GM19452 (cell line): ENCODE measurements around the gene PDE8B.

ENCODE experiments used
- ATAC-seq: cut with Tn5 transposase; IDR thresholded peaks from one replicate; pipeline ENCODE4 v1.9.1; 2021; ENCODE audit not compliant: unreplicated experiment

Gene PDE8B

GRCh38 chr5:77394064-77394715 lies 183.7 kb downstream of the PDE8B start:
- no peak for ATAC-seq

GRCh38 chr5:77396017-77396416 lies 185.5 kb downstream of the PDE8B start:
- no peak for ATAC-seq

DNA sequence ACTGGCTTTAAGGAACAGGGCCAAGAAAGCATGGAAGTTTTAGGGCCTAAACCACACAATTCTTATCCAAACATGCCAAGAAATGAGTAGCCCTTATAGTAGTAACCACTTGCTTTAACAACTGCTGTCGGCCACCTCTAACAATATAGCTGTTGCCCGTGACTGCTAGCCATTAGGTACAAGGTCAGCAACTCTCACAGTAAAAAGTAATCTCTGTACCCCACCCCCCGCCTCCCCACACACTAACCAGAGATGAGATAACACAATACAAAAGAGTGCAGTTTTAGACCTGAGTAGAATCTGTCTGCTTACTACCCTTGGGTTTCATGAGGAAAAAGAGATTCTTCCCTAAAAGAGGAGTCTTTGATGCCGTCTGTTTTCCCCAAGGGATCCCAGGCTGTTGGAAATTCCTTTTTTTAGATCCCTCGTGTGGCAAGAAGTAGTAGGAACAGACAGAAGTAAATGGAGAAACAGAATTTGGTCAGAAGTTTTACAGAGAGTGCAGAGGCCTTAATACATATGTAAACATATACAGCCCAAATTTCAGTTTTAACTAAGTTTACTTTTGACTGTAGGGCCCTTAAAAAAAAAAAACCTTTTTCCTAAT lies 187.3 kb downstream of the PDE8B start:
- ATAC-seq = no peak

- no peak for ATAC-seq
Observed at GRCh38 chr5:77398458-77398857, 188.0 kb downstream of the PDE8B start.

DNA sequence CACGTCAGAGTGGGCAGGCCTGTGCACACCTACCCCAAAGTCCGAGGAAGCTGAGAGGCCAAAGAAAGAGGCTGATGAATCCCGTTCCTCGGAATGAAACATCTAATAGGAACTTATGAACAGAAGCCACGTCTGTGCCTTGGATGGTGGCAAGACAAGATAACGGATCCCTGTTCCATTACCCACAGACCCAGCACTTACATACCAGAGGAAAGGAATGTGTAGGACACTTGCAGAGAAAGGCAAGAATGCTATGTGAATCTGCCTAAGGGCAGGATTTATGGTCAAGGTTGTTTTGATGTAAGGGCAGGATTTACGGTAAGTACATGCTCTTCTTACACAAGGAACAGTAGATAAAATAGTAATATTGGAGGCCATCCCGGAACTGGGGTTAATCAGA lies 188.4 kb downstream of the PDE8B start:
- ATAC-seq = no peak

DNA sequence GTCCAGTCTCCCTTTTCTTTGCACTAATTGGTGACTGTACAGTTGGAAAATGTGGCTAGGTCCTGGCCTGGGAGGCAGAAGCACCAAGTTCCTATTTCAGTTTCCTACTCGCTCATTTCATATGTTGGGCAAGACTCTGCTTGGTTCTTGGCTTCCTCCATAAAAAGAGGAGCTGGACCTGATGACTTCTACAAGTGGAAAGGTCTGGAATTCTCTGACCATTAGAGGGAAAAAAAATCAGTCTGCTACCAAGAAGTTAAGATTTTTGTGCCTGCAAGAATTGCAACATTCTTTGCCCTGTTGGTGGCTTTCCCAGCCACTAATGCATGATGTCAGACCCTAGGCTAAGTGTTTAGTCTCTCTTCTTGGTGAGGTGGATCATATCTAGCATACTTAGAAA lies 190.2 kb downstream of the PDE8B start:
- ATAC-seq = no peak

DNA sequence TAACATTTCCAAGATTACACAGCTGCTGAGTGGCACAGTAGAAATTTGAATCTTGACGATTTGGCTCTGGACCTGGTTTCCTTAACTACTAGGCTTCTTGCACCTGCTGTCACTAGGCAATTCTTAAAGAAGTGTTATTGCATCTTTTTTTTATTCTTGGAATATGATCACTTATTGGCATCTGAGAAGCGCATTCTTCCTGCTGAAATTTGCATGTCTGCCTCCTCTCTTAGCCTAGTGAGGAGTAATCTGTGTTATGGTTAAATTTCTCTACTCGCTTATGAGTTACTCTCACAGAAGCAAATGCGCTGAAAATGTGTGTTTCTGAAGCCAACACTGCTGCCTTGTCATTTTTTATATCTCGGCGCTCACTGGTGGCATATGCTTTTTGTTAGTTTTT lies 192.3 kb downstream of the PDE8B start:
- no peak for ATAC-seq

DNA sequence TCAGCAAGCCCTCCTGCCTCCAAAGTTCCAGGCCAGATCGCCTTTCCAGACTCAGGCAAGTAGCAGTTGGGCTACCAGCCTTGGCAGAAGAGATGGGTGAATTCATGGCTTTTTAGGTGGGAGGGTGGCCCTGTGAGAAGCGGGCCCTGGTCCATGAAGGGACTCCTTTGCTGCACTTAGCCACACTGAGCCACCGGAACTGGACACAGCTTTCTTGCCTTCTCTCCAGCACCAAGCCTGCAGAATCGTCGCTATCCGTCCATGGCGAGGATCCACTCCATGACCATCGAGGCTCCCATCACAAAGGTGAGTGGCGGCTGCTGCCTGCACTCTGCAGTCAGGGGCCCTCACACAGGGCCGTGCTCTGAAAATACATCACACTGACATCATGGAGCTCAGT lies 196.7 kb downstream of the PDE8B start:
- no peak for ATAC-seq

- ATAC-seq = no peak
Observed at GRCh38 chr5:77409870-77410621, 199.6 kb downstream of the PDE8B start.

DNA sequence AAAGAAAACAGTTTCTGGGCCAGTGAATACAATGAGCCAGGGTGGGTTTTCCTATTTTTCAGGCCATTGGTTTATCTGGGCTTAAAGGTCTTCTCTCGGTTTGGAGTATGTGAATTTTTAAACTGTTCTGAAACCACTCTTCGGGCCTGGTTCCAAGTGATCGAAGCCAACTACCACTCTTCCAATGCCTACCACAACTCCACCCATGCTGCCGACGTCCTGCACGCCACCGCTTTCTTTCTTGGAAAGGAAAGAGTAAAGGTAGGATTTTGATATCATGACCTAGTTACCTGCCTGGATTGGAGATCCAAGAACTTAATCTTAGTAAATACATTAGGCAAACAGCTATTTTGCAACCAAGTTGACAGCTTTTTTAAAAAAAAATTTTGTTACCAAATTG lies 202.6 kb downstream of the PDE8B start:
- no peak for ATAC-seq

DNA sequence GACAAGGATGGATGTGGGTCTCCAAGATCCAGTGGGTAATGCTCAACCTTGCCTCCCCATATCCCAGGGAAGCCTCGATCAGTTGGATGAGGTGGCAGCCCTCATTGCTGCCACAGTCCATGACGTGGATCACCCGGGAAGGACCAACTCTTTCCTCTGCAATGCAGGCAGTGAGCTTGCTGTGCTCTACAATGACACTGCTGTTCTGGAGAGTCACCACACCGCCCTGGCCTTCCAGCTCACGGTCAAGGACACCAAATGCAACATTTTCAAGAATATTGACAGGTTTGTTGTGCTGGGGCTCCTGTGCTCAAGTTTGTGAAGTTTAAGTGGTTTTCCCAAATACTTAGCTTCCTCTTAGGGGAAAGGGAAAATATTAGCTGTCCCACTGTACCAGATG lies 207.7 kb downstream of the PDE8B start:
- no peak for ATAC-seq

DNA sequence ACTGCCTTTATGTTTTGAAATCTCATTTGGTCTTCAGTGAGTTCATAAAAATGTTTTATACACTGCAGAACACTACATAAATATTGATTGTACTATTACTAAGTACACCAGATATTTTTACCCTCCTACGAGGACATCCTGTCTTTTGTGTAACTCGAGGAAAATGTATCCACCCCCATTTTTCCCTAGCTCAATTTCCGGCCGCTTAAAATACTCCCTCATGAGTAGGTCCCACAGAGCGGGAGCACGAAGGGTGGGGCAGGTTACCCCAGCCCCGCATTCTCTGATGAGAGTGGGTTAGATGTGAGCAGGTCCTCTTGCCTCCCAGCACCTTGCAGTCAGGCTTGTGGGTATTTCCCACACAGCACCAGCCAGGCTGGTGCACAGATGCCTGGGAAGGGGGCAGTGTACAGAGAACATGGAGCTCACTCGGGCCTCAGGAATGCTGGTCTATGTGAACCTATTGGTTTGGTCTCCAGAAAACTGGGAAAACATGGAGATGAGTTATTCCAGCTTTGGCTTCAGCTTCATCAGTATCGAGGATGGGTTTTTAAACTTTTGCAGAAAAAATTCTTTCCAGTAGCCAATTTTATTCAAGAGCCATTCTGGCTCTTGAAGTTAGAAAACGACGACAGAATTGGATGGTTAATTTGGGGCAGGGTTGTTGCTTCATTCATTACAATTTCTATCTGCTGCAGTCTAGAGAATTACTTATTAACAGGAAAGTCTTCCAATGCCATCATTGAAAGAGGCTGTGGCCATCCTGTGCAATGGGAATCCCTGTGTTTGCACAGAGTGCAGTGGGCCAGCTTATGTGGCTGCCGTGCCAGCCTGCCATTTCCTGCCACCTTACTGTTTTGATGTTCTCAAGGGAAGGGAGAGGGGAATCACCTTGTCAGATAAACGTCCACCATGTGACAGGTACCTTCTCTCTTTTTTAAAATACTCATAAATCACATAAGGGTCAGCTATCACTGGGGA lies 208.4 kb downstream of the PDE8B start:
- no peak for ATAC-seq

- ATAC-seq = no peak
Observed at GRCh38 chr5:77419644-77420582, 209.4 kb downstream of the PDE8B start.

DNA sequence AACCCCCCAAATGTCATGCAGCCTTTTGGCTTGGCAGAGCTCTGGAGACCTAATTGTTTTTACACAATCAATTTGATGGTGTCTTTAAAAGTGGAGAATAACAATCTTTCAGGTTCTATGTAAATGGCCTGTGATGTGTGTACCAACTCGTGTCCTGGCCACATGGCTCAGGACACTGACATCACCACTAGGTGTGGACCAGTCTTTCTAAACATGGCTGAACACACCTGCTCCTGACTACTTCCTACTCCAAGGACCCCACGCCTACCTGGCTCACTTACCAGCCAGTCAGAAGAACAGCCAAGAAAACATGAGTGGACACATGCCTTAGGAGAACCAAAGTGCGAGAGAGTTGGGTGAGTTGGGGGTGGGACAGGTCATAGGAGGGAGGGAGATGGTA lies 210.5 kb downstream of the PDE8B start:
- no peak for ATAC-seq

- ATAC-seq = no peak
Observed at GRCh38 chr5:77423022-77423750, 212.7 kb downstream of the PDE8B start.

GRCh38 chr5:77424921-77425320 lies 214.4 kb downstream of the PDE8B start:
- no peak for ATAC-seq

DNA sequence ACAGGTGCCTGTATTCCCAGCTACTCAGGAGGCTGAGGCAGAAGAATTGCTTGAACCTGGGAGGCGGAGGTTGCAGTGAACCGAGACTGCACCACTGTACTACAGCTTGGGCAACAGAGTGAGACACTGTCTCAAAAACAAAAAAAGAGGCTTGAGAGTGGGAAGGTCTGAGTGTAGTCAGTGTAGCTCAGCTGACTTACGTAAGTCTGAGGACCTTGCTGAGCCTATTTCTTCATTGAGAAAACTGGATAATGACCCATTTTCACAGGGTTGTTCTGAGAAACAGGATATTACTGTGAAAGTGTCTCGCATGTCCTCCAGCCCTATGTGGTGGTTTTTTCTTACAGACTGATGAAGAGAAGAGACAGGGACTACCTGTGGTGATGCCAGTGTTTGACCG lies 214.9 kb downstream of the PDE8B start:
- no peak for ATAC-seq

- no peak for ATAC-seq
Observed at GRCh38 chr5:77425998-77426659, 215.6 kb downstream of the PDE8B start.

GRCh38 chr5:77426670-77427069 lies 216.2 kb downstream of the PDE8B start:
- no peak for ATAC-seq
